ENCODE measurements around the gene BACE2. TPM values are rescaled to one million over a fixed set of nuclear protein-coding genes. Genes with fewer than 3 reads are reported as not detected.

The BACE2 gene
- total and polyA plus RNA-seq, 2 of the 4 experiments (the other 2 are of a cell fraction) = 17.0 to 35.5 TPM

GRCh38 chr21:41199123-41199522, 31.2 kb downstream of the BACE2 start:
- POLR2A ChIA-PET (ENCODE audit: unreplicated experiment) = no interaction called here
- H3K4ac ChIP-seq (ENCODE audit: low read depth, low read length) = no peak overlapping the region
- dilution Hi-C loops (cut with HindIII; ENCODE audit: low sequenced_read_pairs, unreplicated experiment) = no loop called here

More at GRCh38 chr21:41199123-41199522, 31.2 kb downstream of the BACE2 start:
- H4K20me1 ChIP-seq (ENCODE audit: insufficient read depth, low read length) = no peaks in the 10 kb centered on the region; the same call in 1 of the 2 replicates
- no peak overlapping the region for H3K23ac ChIP-seq (ENCODE audit: low read depth, low read length)
- no peak overlapping the region for H3K14ac ChIP-seq (replicated peaks; ENCODE audit: low read depth, low read length)
- H3K79me1 ChIP-seq (ENCODE audit: low read depth in 1 of 2, low read length in 2 of 2) = no peaks in the 10 kb centered on the region; a peak in 1 of 4 replicates
- no peak overlapping the region for H2AK9ac ChIP-seq (replicated peaks; ENCODE audit: low read depth, low read length, poor library complexity)
- 0 out of 2 replicates have a peak, but pooled peaks cover 2% of the 10 kb centered on the region for H3K9me3 ChIP-seq (ENCODE audit: control insufficient read depth, insufficient read depth, low read length)
- DNase-seq (no peak), ATAC-seq (ENCODE audit: low read depth) (no peak)
- H3K4me1 ChIP-seq (ENCODE audit: control insufficient read depth, insufficient read depth, low read length) = 0 out of 2 replicates have a peak, but pooled peaks cover 1% of the 10 kb centered on the region
- H3K36me3 ChIP-seq (ENCODE audit: control insufficient read depth, insufficient read depth, low read length) = no peaks in the 10 kb centered on the region
- no peak overlapping the region for H4K91ac ChIP-seq (ENCODE audit: insufficient read depth, low read depth, low read length)
- H3K4me2 ChIP-seq (ENCODE audit: low read depth, low read length) = no peak overlapping the region
- H3K4me3 ChIP-seq (ENCODE audit: insufficient read depth, low read depth, low read length) = no peak overlapping the region
- intact Hi-C loops (cut with micrococcal nuclease) (no loop called here), in situ Hi-C loops (cut with MboI; ENCODE audit: low sequenced_read_pairs) (no loop called here)
- H4K5ac ChIP-seq (ENCODE audit: low read depth, low read length) = no peak overlapping the region
- no peaks in the 10 kb centered on the region for H3K27me3 ChIP-seq (ENCODE audit: control insufficient read depth, insufficient read depth, low read length)
- WGBS, 2 experiments (ENCODE audit: extremely low coverage in 2 of 2, insufficient read length in 1 of 2) = 100% methylated on average over 1 of the region's 10 CpGs; no CpG with 5 or more reads in 1 of the 2 experiments
- no peak overlapping the region for H3K18ac ChIP-seq (ENCODE audit: low read depth, low read length)
- no peak overlapping the region for H3K9ac ChIP-seq (ENCODE audit: low read depth, low read length)
- no TSS peak for BruUV-seq (replicated peaks)
- no peak overlapping the region for H2BK20ac ChIP-seq (ENCODE audit: low read depth, low read length)
- no peak overlapping the region for H3K56ac ChIP-seq (ENCODE audit: extremely low read depth, insufficient read depth, low read length)
- H2BK120ac ChIP-seq (ENCODE audit: low read depth, low read length) = no peak overlapping the region
- CTCF ChIA-PET = no interaction called here
- no peak for TF ChIP-seq CTCF (conservative IDR thresholded peaks at IDR 0.05; ENCODE audit: low read depth, low read length)
- TF ChIP-seq FOS (IDR thresholded peaks at IDR 0.05; ENCODE audit: low read depth, low read length) = no peak
- H4K8ac ChIP-seq (ENCODE audit: low read depth in 2 of 2, low read length in 2 of 2) = no peak overlapping the region
- H2AFZ ChIP-seq (replicated peaks; ENCODE audit: low read length, poor library complexity) = no peak overlapping the region
- no peak overlapping the region for H2AK5ac ChIP-seq (ENCODE audit: low read depth, low read length)
- H2BK15ac ChIP-seq (ENCODE audit: low read depth, low read length) = no peak overlapping the region
- no peak overlapping the region for H3K27ac ChIP-seq (ENCODE audit: insufficient read depth, low read length)
- H3K9me1 ChIP-seq (ENCODE audit: insufficient read depth, low read length) = peaks cover 2% of the 10 kb centered on the region; the same call in 1 of the 2 replicates
- H2BK5ac ChIP-seq (ENCODE audit: low read depth, low read length, poor library complexity, severe bottlenecking) = no peak overlapping the region

Measured in IMR-90 (cell line).